Erythroblast (primary cell): ENCODE results near the gene GRIK5.

Experiments
- GATA1 ChIP-seq: IDR thresholded peaks from 2 replicates; pipeline ENCODE4 v1.6.1; 2011; ENCODE audit warnings: low read depth, mild to moderate bottlenecking, control low read depth, low read length, moderate library complexity
- POLR2A ChIP-seq: IDR thresholded peaks from 2 replicates; pipeline ENCODE4 v1.6.1; 2011; ENCODE audit warnings: mild to moderate bottlenecking, low read length

- no peak for TF ChIP-seq POLR2A
- no peak for TF ChIP-seq GATA1
These were observed 98.6 kb downstream of the GRIK5 start for GRCh38 chr19:41971363-41971762.
